Stomach smooth muscle (tissue), 2 donors: ENCODE results near the gene PKP4.

Experiments
- H3K27ac ChIP-seq: one replicate; pipeline ENCODE4 v1.7.0; 2013; ENCODE audit warnings: mild to moderate bottlenecking, low read length, inconsistent platforms
- H3K27me3 ChIP-seq, 2 donors: one replicate each; pipeline ENCODE4 v1.7.0; 2013; ENCODE audit warnings: low read length in 2 of 2; ENCODE audit not compliant: insufficient read depth in 2 of 2, control insufficient read depth in 1 of 2
- H3K36me3 ChIP-seq, 2 donors: one replicate each; pipeline ENCODE4 v1.7.0; 2013; ENCODE audit warnings: low read length in 2 of 2; ENCODE audit not compliant: control insufficient read depth in 2 of 2, insufficient read depth in 2 of 2
- H3K4me1 ChIP-seq: one replicate; pipeline ENCODE4 v1.7.0; 2013; ENCODE audit warnings: low read length; ENCODE audit not compliant: control insufficient read depth, insufficient read depth
- H3K4me3 ChIP-seq, 2 donors: one replicate each; pipeline ENCODE4 v1.7.0; 2013; ENCODE audit warnings: low read length in 2 of 2
- H3K9ac ChIP-seq, 2 donors: one replicate each; pipeline ENCODE4 v1.7.0; 2013; ENCODE audit warnings: low read length in 2 of 2, mild to moderate bottlenecking in 1 of 2
- H3K9me3 ChIP-seq, 2 donors: one replicate each; pipeline ENCODE4 v1.7.0; 2013; ENCODE audit warnings: low read length in 2 of 2; ENCODE audit not compliant: control insufficient read depth in 2 of 2
- donor health status: healthy.
- donor health status: Pancreatic carcinoma.

The PKP4 gene

DNA sequence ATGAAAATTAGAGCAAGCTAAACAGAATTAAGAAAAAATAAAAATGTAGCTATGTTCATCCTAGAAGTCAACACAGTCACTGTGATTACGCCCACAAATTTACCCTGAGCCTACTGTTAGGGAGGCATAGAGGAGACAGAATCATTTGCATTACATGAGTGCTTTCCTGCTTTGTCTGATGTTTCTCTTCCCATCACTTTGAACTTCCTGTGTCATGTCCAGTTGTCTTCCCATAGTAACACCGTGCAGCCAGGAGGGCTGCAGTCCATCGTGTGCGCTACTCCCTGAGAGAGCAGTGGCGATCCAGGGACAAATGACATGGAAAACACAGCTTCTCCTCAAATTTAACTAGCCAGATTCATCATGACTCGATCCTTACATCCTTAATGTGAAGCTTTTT, 188.5 kb downstream of the PKP4 start:
- no peaks in the 10 kb centered on the region for H3K9me3 ChIP-seq
- H3K4me1 ChIP-seq: no peaks in the 10 kb centered on the region
- no peak overlapping the region for H3K9ac ChIP-seq
- no peak overlapping the region for H3K27ac ChIP-seq
- H3K36me3 ChIP-seq: peaks cover 2 to 7% of the 10 kb centered on the region in 2 donors
- no peak overlapping the region for H3K4me3 ChIP-seq
- no peaks in the 10 kb centered on the region for H3K27me3 ChIP-seq

DNA sequence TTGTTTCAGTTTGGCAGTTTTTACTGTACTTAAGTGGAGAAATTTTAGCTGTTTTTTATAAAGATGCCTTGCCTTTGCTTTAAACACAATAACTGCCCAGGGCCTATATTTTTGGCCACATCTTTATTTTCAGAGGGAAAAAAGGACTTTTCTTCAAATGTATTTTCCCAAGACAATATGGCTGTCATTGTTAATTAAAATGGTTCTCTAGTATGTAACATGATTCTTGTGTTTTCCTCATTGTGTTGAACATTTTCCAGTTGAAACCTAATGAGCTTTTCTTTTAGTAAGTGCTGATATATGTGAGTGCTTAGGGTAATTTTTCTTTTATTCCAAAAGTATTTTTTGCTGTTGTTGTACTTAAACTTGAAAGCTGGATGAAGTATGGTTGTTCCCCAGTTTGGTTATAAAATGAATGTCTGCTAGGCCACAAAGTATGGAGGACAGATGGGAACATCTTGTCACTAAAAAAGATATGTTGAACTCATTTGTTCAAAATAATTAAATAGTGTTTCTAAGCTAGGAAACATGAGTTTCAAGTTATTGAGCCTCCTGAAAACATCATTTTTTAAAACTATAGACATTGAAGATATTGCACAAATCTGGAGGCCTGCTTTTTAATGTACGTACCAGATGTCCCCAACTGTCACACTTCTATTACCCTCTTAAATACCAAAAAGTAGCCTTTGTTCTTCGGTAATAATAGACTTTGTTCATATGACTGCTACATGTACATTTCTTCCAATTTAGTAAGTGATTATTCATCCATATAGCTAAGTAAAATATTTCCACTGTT, 190.9 kb downstream of the PKP4 start:
- no peaks in the 10 kb centered on the region for H3K4me1 ChIP-seq
- no peaks in the 10 kb centered on the region for H3K27me3 ChIP-seq
- no peak overlapping the region for H3K27ac ChIP-seq
- H3K9ac ChIP-seq: no peak overlapping the region
- H3K4me3 ChIP-seq: no peak overlapping the region
- no peaks in the 10 kb centered on the region for H3K9me3 ChIP-seq
- H3K36me3 ChIP-seq: peaks cover 0 to 5% of the 10 kb centered on the region in 2 donors

DNA sequence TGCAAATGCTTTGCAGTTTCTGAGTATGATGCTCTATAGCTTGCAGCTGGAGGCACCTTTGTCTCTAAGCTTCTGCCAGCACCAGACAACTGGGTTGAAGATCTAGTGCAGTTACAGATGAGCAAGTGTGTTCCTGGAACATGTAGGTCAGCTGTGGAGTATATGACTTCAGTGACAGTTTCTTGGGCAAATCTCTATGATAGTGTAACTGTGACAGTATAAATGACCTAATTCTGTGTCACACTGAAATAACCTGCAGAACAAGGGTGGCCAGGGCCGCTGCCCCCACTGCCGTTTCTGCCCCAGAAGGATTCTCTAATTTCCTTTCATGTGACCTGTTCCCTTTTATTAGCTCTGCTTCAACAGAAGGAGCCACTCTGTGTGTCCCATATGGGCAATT, 193.1 kb downstream of the PKP4 start:
- Histone ChIP-seq H3K9ac (no peak overlapping the region), H3K27ac (no peak overlapping the region), H3K9me3 (no peaks in the 10 kb centered on the region), H3K27me3 (no peaks in the 10 kb centered on the region), H3K4me3 (no peak overlapping the region), H3K36me3 (no peaks in the 10 kb centered on the region), H3K4me1 (no peaks in the 10 kb centered on the region)

DNA sequence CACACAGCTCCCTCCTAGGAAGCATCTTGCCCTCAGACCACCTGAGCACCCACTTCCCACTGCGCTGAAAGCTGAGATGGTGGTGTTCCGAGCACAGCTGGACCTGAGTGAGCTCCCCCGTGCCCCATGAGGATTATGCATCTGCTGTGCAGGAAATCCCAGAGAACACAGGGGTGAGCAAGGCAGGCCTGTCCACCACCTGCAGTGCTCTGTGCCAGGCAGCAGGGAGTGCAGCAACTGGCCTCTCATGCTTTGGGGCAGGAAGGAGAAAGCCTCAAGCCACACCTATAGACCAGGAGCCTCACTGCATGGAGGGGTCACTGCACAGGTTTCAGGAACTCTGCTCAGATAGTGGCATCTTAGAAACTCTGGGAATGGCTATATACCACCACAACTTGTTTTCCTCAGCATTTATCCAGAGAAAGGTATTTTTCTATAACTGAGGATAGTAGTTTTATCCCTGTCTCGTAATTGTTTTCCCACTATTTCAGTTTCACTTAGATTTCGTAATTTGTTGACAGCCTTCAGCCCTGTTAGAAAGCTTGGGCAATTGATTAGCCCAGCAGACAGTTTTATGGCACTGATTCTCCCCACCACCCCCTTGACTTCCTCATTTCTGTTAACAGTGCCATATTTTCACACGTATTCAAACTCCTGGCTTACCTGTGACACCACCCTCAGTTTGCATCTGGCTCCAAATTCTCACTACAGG, 194.1 kb downstream of the PKP4 start:
- H3K9me3 ChIP-seq: no peaks in the 10 kb centered on the region
- no peaks in the 10 kb centered on the region for H3K27me3 ChIP-seq
- no peak overlapping the region for H3K9ac ChIP-seq
- no peak overlapping the region for H3K27ac ChIP-seq
- H3K4me3 ChIP-seq: no peak overlapping the region
- no peaks in the 10 kb centered on the region for H3K36me3 ChIP-seq
- no peaks in the 10 kb centered on the region for H3K4me1 ChIP-seq

DNA sequence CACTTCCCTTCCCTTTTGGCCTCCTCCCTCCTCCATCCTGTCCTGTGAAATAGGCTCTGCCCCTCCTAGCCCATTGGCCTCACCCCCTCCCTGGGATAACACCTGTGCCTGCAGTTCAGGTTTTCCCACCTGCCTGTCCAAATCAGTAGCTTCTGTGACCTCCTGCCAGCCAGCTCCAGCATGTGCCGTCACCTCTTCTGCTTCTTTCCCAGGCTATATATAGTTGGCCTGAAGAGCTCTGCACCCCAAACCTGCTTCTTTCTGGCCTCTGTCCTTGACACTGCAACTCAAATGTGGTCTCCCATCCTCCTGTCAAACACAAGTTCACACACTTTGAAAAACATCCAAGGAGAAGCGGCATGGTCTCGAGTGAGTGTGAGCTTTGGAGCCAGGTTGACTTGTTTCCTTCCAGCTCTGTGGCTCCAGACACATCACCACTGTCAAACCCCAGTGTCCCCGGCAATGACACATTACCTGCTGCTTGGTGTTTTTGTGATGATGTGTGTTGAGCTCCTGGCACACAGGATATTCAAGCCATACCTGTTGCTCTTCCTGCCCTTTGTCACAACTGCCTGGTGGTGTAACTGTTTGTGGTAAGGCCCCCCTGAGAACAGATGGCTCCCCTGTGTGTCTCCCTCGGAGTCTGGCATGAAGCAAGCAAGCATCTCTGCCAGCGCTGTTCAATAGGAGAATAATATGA, 194.8 kb downstream of the PKP4 start:
- Histone ChIP-seq H3K9ac (no peak overlapping the region), H3K36me3 (peaks cover 0 to under 1% of the 10 kb centered on the region in 2 donors), H3K27me3 (no peaks in the 10 kb centered on the region), H3K4me1 (no peaks in the 10 kb centered on the region), H3K4me3 (no peak overlapping the region), H3K27ac (no peak overlapping the region), H3K9me3 (no peaks in the 10 kb centered on the region)

DNA sequence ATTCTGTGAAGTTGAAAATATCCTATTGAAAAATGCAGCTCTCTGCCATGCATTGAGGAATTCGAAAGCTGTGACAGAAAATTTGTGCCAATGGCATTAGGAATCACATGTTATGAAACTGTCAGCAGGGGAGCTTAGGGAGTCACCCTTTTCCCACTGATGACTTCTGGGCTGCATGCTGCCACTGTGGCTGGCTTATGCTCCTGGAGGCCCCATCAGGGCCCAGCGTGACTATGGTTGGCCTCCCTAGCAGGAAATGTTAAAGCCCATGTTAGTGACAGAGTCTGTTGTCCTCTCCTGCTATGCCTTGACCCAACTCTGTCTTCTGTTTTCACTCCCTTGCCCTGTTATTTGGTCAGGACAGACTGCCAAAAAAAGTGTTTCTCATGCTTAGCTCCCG, 198.9 kb downstream of the PKP4 start:
- Histone ChIP-seq H3K27ac (no peak overlapping the region), H3K36me3 (peaks cover 0 to 2% of the 10 kb centered on the region in 2 donors), H3K9ac (no peak overlapping the region), H3K9me3 (no peaks in the 10 kb centered on the region), H3K4me1 (no peaks in the 10 kb centered on the region), H3K4me3 (no peak overlapping the region), H3K27me3 (no peaks in the 10 kb centered on the region)

DNA sequence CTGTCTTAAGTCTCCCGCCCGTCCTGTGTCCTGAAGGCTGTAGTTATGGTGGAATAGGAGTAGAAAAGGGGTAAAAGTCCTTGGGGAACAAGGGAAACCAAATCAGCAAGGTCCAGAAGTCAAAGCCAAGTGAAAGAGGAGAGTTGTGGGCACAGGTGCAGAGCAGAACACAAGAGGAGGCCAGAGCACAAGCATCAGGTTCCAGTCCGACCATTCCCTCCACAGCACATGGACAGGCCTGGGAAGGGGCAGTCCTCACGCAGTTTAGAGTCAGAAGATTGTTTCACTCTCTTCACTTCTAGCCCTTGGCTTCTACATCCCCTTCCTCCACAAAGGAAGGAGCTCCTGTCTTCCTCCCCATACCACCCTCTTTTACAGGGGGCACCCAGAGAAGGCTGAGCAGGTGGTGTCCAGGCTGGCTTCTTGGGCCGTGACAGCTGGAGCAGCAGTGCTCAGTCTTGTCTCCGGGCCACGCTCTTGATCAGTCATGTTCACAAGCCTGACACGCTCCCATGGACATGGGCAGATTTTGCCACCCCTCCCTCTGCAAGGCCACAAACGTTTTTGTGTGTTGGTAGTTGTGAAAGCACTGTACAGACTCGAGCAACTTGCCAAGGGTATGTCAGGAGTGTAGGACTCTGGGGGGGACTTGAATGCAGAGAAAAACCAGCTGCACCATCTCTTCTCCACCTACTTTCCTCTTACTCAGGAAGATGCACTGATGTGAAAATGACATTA, 199.9 kb downstream of the PKP4 start:
- no peak overlapping the region for H3K27ac ChIP-seq
- H3K36me3 ChIP-seq: peaks cover 0 to 8% of the 10 kb centered on the region in 2 donors
- H3K9ac ChIP-seq: no peak overlapping the region
- H3K4me1 ChIP-seq: no peaks in the 10 kb centered on the region
- no peaks in the 10 kb centered on the region for H3K27me3 ChIP-seq
- no peak overlapping the region for H3K4me3 ChIP-seq
- no peaks in the 10 kb centered on the region for H3K9me3 ChIP-seq

DNA sequence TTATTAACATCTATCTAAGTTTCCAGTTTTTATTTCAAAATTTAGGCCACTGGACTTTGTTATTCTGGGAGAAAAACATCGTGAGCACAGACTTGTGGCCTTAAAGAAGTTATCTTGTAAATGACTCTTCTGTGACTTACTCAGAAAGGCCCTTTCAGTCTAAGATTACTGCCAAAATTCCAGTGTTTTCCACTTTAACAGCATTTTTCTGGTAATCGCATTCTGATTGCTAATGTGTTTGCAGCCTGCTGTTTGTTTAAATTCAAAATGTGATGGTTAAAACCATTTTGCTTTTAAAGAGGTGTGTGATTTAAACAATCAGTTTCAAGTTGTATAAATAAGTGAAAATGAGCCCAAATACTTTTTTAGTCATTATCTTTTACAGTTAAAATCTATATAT, 201.6 kb downstream of the PKP4 start:
- Histone ChIP-seq H3K4me1 (no peaks in the 10 kb centered on the region), H3K9me3 (no peaks in the 10 kb centered on the region), H3K27me3 (no peaks in the 10 kb centered on the region), H3K9ac (no peak overlapping the region), H3K27ac (no peak overlapping the region), H3K36me3 (peaks cover 3 to 15% of the 10 kb centered on the region in 2 donors), H3K4me3 (no peak overlapping the region)

DNA sequence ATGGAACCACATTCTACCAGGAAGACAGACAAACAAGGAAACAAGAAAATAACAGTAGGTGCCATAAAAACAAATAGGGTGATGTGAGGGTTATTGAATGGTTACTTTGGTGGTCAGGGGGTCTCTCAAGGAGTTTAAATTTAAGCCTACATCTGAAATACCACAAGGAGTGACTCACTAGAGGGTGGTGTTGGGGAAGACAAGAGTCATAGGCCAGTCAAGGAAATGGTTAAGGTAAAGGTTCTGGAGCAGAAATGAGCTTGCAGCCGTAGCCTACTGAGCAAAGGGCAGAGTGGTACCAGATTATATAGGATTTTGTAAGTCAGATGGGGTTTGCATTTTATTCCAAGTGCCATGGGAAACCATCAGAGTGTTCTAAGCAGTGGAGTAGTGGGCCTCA, 202.7 kb downstream of the PKP4 start:
- peaks cover 10 to 26% of the 10 kb centered on the region in 2 donors for H3K36me3 ChIP-seq
- no peak overlapping the region for H3K27ac ChIP-seq
- no peaks in the 10 kb centered on the region for H3K27me3 ChIP-seq
- no peak overlapping the region for H3K4me3 ChIP-seq
- no peaks in the 10 kb centered on the region for H3K4me1 ChIP-seq
- no peak overlapping the region for H3K9ac ChIP-seq
- H3K9me3 ChIP-seq: no peaks in the 10 kb centered on the region

DNA sequence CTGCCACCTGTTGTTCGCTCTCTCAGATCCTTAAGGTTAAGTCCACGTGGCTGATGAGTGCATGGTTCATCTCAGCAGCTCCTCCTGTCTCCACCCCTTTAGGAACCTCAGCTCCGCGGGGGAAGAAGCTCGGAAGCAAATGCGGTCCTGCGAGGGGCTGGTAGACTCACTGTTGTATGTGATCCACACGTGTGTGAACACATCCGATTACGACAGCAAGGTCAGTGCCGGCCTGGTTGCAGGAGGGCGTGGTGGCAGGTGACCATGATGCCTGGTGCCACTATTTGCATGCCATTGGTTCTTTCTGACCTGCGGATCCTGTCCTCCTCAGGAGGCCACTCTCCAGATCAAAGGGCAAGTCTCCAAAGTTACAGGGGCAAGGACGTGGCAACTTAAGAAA, 204.5 kb downstream of the PKP4 start:
- peaks cover 10 to 27% of the 10 kb centered on the region in 2 donors for H3K36me3 ChIP-seq
- no peak overlapping the region for H3K27ac ChIP-seq
- no peaks in the 10 kb centered on the region for H3K27me3 ChIP-seq
- no peaks in the 10 kb centered on the region for H3K9me3 ChIP-seq
- no peak overlapping the region for H3K9ac ChIP-seq
- no peak overlapping the region for H3K4me3 ChIP-seq
- no peaks in the 10 kb centered on the region for H3K4me1 ChIP-seq
